Small intestine (tissue), 16 donors: ENCODE measurements around the gene HOXB7. TPM values are rescaled to one million over a fixed set of nuclear protein-coding genes. Genes with fewer than 3 reads are reported as not detected.

Experiments used
- DNase-seq, 2 donors: peaks; one replicate each; pipeline versions ENCODE4 v3.0.0 to v3.0.0-alpha.2; 2013
- FAIRE-seq: peaks from 2 replicates; lab custom pipeline; 2012; peaks lifted over from hg19 to GRCh38; lab: Jason Lieb, UNC
- H3K27ac ChIP-seq, 3 donors: one replicate each; pipeline ENCODE4 v1.5.1; 2013; ENCODE audit warnings: low read length in 2 of 3, mild to moderate bottlenecking in 2 of 3, control low read depth in 1 of 3, inconsistent platforms in 1 of 3, low read depth in 1 of 3, moderate library complexity in 1 of 3
- H3K27me3 ChIP-seq, 3 donors: one replicate each; pipeline ENCODE4 v1.6.1; 2013; ENCODE audit warnings: low read length in 3 of 3, inconsistent platforms in 1 of 3; ENCODE audit not compliant: control insufficient read depth in 3 of 3, insufficient read depth in 3 of 3
- H3K36me3 ChIP-seq, 3 donors: one replicate each; pipeline ENCODE4 v1.6.1; 2013; ENCODE audit warnings: low read length in 3 of 3, inconsistent platforms in 1 of 3, low read depth in 1 of 3, mild to moderate bottlenecking in 1 of 3, moderate library complexity in 1 of 3; ENCODE audit not compliant: control insufficient read depth in 3 of 3, insufficient read depth in 2 of 3
- H3K4me1 ChIP-seq, 3 donors: one replicate each; pipeline ENCODE4 v1.6.1; 2013; ENCODE audit warnings: low read length in 2 of 3, inconsistent platforms in 1 of 3, low read depth in 1 of 3, mild to moderate bottlenecking in 1 of 3, moderate library complexity in 1 of 3; ENCODE audit not compliant: control insufficient read depth in 3 of 3, insufficient read depth in 2 of 3
- H3K4me3 ChIP-seq, 3 donors: one replicate each; pipeline ENCODE4 v1.5.1; 2013; ENCODE audit warnings: low read length in 3 of 3, control low read depth in 1 of 3, inconsistent platforms in 1 of 3, low read depth in 1 of 3, mild to moderate bottlenecking in 1 of 3, moderate library complexity in 1 of 3
- H3K9me3 ChIP-seq, 2 donors: one replicate each; pipeline ENCODE4 v1.6.1; 2013; ENCODE audit warnings: low read depth in 1 of 2, low read length in 1 of 2; ENCODE audit not compliant: control insufficient read depth in 2 of 2, insufficient read depth in 1 of 2
- WGBS, 3 donors: extraction: QIAGEN DNeasy Blood & Tissue Kit; methylation state at CpG; one replicate each; pipeline ENCODE4 v1.1.7; 2013; 5-methylcytosine and 5-hydroxymethylcytosine counted together
- long read RNA-seq, 10 donors: transcript quantifications; one replicate each; lab custom pipeline, GENCODE V29; 2026
- polyA plus RNA-seq, 4 donors: library from polyadenylated mRNA; stranded (reverse) in 3 of 4; unstranded in 1 of 4; fragments of 200-250 nt in 3 of 4; fragments of 120-200 nt in 1 of 4; gene quantifications; one replicate each; pipeline versions ENCODE4 v1.2.1 to v1.2.3, GENCODE V29; 2013
- donor health status: healthy with polysubstance abuse.
- donor health status: control.
- donor health status: control.
- donor health status: Bipolar disorder and iron deficiency.
- donor health status: healthy.

The HOXB7 gene
- 10 to 100 TPM in 1 of 4 donors, 1 to 10 TPM in 2, not detected in 1; 4.3 to 13.9 (median 4.9) TPM for polyA plus RNA-seq
- long read RNA-seq, donor 1, result 0 reads
- long read RNA-seq, donor 2, result 0 reads
- long read RNA-seq, donor 3, partial matches to known transcripts, result 0 of 3 reads
- long read RNA-seq, donor 3, other reads (novel, unspliced or antisense), result 0 of 3 reads
- long read RNA-seq, donor 4, partial matches to known transcripts, result 0 of 1 reads
- long read RNA-seq, donor 4, other reads (novel, unspliced or antisense), result 0 of 1 reads
- long read RNA-seq, donor 5, partial matches to known transcripts, result 0 of 2 reads
- long read RNA-seq, donor 5, other reads (novel, unspliced or antisense), result 0 of 2 reads
- long read RNA-seq, donor 6, partial matches to known transcripts, result 0 of 1 reads
- long read RNA-seq, donor 6, other reads (novel, unspliced or antisense), result 0 of 1 reads
- long read RNA-seq, donor 7, result 0 reads
- long read RNA-seq, donor 8, partial matches to known transcripts, result 0 of 1 reads
- long read RNA-seq, donor 8, other reads (novel, unspliced or antisense), result 0 of 1 reads
- long read RNA-seq, donor 9, result 0 reads
- long read RNA-seq, donor 10, transcript HOXB7-201 (2 exons, 1,371 nt), result major isoform, 13 of 15 reads
- long read RNA-seq, donor 10, partial matches to known transcripts, result 0 of 15 reads
- long read RNA-seq, donor 10, other reads (novel, unspliced or antisense), result 0 of 15 reads

GRCh38 chr17:48610282-48611211 is at the start of gene HOXB7:
Gene HOXB7, minus strand, starts transcription at chr17:48611017. Its CDS starts 99 bp downstream, at chr17:48610918.
- H3K36me3 ChIP-seq, result peaks cover 0 to 7% (median 0%) of the 10 kb centered on the region in 3 donors
- WGBS, 3 donors, result 1 to 3% (median 2%) methylated on average over 76 to 79 of the region's 79 CpGs
- FAIRE-seq (no peak), DNase-seq (peak in 1 of 2 donors; percentile 69)
- peak within 1 kb of the TSS; percentile 40 to 63 (median 57) for H3K4me3 ChIP-seq
- H3K27me3 ChIP-seq, result peaks cover 7 to 97% (median 38%) of the 10 kb centered on the region in 3 donors
- peaks cover 0 to 16% (median 0%) of the 10 kb centered on the region in 3 donors for H3K4me1 ChIP-seq
- no peaks in the 10 kb centered on the region for H3K9me3 ChIP-seq
- peak within 1 kb of the TSS in 2 of 3 donors; percentile 75 to 87 for H3K27ac ChIP-seq

GRCh38 chr17:48655913-48656312 is 45.1 kb upstream of the HOXB7 start:
- no peaks in the 10 kb centered on the region for H3K36me3 ChIP-seq
- H3K4me3 ChIP-seq, result no peak overlapping the region
- H3K27me3 ChIP-seq, result peaks cover 0 to 20% (median 3%) of the 10 kb centered on the region in 3 donors
- DNase-seq (no peak), FAIRE-seq (no peak)
- no peaks in the 10 kb centered on the region for H3K9me3 ChIP-seq
- H3K4me1 ChIP-seq, result no peaks in the 10 kb centered on the region
- H3K27ac ChIP-seq, result no peak overlapping the region

GRCh38 chr17:48649741-48650140 is 38.9 kb upstream of the HOXB7 start:
- H3K27me3 ChIP-seq, result peaks cover 6 to 56% (median 28%) of the 10 kb centered on the region in 3 donors
- no peaks in the 10 kb centered on the region for H3K36me3 ChIP-seq
- FAIRE-seq (no peak), DNase-seq (no peak)
- H3K27ac ChIP-seq, result no peak overlapping the region
- 57 to 79% (median 77%) methylated on average over 1 of the region's 1 CpG for WGBS, 3 donors
- H3K4me3 ChIP-seq, result no peak overlapping the region
- no peaks in the 10 kb centered on the region for H3K9me3 ChIP-seq
- peaks cover 0 to 4% (median 3%) of the 10 kb centered on the region in 3 donors for H3K4me1 ChIP-seq

- 61 to 82% (median 81%) methylated on average over 1 of the region's 1 CpG for WGBS, 3 donors
These were observed 37.1 kb upstream of the HOXB7 start for GRCh38 chr17:48647963-48648245.

GRCh38 chr17:48647103-48647962 is 36.5 kb upstream of the HOXB7 start:
- no peaks in the 10 kb centered on the region for H3K36me3 ChIP-seq
- H3K9me3 ChIP-seq, result no peaks in the 10 kb centered on the region
- H3K4me1 ChIP-seq, result peaks cover 0 to 4% (median 3%) of the 10 kb centered on the region in 3 donors
- WGBS, 3 donors, result 2 to 3% (median 3%) methylated on average over 27 to 30 of the region's 30 CpGs
- no peak overlapping the region for H3K27ac ChIP-seq
- H3K27me3 ChIP-seq, result peaks cover 17 to 76% (median 45%) of the 10 kb centered on the region in 3 donors
- H3K4me3 ChIP-seq, result peak overlapping the region; percentile 15 to 53 (median 24)
- DNase-seq, result peak; percentile 45 to 52
- no peak for FAIRE-seq

More at GRCh38 chr17:48647963-48648245, 37.1 kb upstream of the HOXB7 start:
- Histone ChIP-seq H3K36me3 (no peaks in the 10 kb centered on the region), H3K27me3 (peaks cover 14 to 71% (median 39%) of the 10 kb centered on the region in 3 donors), H3K4me3 (peak overlapping the region in 1 of 3 donors; percentile 53), H3K9me3 (no peaks in the 10 kb centered on the region), H3K4me1 (peaks cover 0 to 4% (median 3%) of the 10 kb centered on the region in 3 donors), H3K27ac (no peak overlapping the region)
- no peak for FAIRE-seq
- DNase-seq, result no peak

- Histone ChIP-seq H3K27ac (no peak overlapping the region), H3K4me1 (peaks cover 0 to 4% (median 3%) of the 10 kb centered on the region in 3 donors), H3K9me3 (no peaks in the 10 kb centered on the region), H3K4me3 (peak overlapping the region; percentile 5 to 53 (median 44)), H3K27me3 (peaks cover 17 to 85% (median 53%) of the 10 kb centered on the region in 3 donors), H3K36me3 (no peaks in the 10 kb centered on the region)
- DNase-seq, result peak in 1 of 2 donors; percentile 50
- no peak for FAIRE-seq
- WGBS, 3 donors, result 3 to 6% (median 4%) methylated on average over 57 to 80 of the region's 80 CpGs
These were observed 35.6 kb upstream of the HOXB7 start for GRCh38 chr17:48646183-48647102.
